GM19351 (cell line): ENCODE data around the gene SLC16A12.
"Not testable (repeated sequence)": the region's sequence is repeated elsewhere in the genome, so short reads cannot be mapped to it uniquely, and the experiment has no call there.

Source experiments
- ATAC-seq: cut with Tn5 transposase; IDR thresholded peaks from one replicate; pipeline ENCODE4 v1.9.1; 2021; ENCODE audit warnings: mild to moderate bottlenecking, moderate library complexity; ENCODE audit not compliant: unreplicated experiment

Gene SLC16A12

GRCh38 chr10:89426230-89426868 is 109.0 kb downstream of the SLC16A12 start:
- ATAC-seq: no peak

DNA sequence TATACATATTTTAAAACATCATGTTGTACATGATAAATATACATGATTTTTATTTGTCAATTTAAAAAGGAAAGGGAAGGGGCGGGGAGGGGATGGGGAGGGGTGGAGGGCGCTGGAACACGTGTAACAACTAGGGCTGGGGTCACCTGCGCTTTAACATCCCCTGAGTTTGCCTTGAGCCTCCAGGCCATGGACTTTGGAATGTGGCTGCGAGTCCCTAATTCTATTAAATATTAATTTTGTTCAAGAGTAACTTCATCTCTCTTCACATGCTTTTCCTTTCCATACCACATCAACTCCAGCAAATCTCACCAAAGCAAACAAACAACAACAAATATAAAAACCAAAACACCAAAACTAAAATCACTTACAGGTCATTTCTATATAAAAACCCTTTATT is 110.4 kb downstream of the SLC16A12 start:
- ATAC-seq: no peak

GRCh38 chr10:89421018-89421476 is 114.3 kb downstream of the SLC16A12 start:
- ATAC-seq: no peak

- no peak for ATAC-seq
Observed at GRCh38 chr10:89419548-89419947, 115.8 kb downstream of the SLC16A12 start.

DNA sequence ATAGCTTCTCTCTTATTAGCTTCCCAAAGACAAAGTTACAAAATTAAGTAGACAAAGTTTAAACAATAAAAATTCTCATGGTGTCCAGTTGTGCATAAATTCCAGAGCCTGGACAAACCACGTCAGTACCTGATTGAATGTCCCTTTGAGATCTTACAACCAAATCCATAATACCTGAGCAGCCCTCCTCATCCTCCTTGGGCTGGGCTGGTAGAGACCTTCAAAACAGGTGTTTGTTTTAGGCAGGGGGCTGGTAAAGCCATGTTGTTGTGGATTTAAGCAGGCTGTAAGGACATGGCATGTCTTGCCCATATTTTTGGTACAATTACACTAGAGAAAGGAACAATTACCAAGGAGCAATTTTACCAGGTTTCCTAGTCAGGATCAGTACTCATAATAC is 118.9 kb downstream of the SLC16A12 start:
- ATAC-seq: no peak

DNA sequence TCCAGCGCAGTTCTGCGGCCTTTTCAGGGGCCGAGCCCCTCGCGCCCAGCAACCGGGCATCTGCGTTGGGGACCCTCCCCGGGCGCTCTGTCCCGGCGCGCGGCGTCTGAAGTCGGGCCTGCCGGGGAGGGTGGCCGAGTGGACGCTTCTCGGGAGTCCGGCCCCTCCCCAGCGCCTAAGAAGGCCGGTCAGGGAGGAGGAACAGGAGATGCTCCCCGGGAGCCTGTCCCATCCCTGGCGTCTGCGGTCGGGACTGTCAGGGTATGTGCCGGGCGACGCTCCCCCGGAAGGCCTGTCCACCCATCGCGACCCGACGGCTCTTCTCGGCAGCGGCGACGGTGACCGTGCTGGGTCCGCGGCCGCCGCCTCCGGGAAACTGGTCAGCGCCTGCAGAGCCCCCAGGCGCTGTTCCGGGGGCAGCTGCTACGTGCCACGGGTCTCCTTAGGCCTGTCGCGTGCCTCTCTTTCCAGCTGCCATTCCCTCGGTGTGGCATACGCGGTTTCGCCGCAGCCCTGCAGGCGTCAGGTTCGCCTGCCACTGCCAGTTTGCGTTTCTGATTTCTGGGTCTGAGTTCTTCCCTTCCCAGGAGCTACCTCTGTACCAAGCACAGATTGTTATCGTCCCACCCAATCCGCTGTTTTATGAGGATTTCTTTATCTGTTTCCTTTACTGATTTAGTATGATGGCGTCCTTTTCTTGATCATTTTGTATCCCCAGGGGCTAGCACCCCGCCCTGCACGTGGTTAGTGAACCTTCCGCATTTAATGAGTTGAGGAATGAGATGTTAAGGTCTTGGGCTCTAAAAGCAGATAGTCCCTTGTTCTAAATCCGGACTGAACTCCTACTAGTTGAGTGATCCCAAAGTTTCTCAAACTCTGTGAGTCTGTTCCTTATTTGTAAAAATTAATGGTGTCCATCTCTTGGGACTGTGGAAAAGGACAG is 120.2 kb downstream of the SLC16A12 start:
- peak; percentile 33 for ATAC-seq

GRCh38 chr10:89414146-89414878 is 121.1 kb downstream of the SLC16A12 start, which contains the start of gene IFIT5:
IFIT5 (plus strand) TSS chr10:89414568; CDS start chr10:89414799, 231 bp downstream.
- ATAC-seq: peak; percentile 82

DNA sequence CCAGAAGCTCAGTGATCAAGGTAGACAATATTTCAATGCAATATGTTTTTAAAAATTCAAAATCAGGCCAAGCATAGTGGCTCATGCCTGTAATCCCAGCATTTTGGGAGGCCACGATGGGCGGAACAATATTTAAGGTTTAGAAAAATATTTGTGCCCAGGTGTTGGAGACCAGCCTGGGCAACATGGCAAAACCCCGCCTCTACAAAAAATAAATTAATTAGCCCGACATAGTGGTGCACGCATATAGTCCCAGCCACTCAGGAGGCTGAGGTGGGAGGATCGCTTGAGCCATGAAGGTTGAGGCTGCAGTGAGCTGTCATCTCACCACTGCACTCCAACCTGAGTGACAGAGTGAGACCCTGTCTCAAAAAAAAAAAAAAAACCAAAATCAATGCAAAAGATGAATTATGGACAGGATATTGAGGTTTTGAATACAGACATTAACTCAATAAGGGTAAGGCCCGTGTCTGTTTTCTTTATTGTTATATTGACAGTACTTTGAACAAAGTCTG is 121.9 kb downstream of the SLC16A12 start:
- no peak for ATAC-seq

- not testable (repeated sequence) for ATAC-seq
Observed at GRCh38 chr10:89412276-89412675, 123.1 kb downstream of the SLC16A12 start.

DNA sequence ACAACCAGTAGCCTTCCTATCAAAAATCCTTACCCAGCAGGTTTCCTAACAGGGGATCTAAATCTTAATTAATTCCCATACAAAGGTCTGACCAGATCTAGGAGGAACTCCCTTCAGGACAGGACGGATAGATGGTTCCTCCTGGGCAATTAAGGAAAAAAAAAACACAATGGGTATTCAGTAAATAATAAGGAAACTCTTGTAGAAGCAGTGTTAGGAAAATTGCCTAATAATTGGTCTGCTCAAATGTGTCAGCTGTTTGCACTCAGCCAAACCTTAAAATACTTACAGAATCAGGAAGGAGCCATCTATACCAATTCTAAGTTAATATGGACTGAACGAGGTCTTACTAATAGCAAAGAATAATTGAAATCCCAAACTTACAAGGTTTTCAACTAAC is 124.3 kb downstream of the SLC16A12 start:
- not testable (repeated sequence) for ATAC-seq

DNA sequence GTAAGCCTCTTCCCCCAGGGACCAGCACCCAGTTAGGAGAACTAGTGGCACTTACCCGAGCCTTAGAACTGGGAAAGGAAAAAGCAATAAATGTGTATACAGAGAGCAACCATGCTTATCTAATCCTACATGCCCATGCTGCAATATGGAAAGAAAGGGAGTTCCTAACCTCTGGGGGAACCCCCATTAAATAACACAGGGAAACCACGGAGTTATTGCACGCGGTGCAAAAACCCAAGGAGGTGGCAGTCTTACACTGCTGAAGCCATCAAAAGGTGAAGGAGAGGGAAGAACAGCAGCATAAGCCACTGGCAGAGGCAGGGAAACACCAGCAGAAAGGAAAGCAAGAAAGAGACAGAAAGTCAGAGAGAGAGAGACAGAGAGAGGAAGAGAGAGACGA is 124.8 kb downstream of the SLC16A12 start:
- not testable (repeated sequence) for ATAC-seq

DNA sequence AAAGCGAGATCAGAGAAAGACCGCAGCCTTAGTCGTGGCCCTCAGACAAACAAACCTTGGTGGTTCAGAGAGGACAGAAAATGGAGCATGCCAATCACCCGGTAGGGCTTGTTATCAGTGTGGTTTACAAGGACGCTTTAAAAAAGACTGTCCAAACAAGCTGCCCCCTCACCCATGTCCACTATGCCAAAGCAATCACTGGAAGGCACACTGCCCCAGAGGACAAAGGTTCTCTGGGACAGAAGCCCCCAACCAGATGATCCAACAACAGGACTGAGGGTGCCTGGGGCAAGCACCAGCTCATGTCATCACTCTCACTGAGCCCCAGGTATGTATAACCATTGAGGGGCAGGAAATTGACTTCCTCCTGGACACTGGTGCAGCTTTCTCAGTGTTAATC is 126.1 kb downstream of the SLC16A12 start:
- ATAC-seq: not testable (repeated sequence)

DNA sequence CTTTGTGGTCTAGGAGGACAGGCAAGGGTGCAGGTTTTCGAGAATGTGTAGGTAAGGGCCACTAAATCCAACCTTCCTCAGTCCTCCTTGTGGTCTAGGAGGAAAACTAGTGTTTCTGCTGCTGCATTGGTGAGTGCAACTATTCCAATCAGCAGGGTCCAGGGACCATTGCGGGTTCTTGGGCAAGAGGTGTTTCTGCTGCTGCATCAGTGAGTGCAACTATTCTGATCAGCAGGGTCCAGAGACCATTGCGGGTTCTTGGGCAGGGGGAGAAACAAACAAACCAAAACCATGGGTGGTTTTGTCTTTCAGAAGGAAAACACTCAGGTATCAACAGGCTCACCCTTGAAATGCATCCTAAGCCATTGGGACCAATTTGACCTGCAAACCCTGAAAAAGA is 127.6 kb downstream of the SLC16A12 start:
- not testable (repeated sequence) for ATAC-seq

DNA sequence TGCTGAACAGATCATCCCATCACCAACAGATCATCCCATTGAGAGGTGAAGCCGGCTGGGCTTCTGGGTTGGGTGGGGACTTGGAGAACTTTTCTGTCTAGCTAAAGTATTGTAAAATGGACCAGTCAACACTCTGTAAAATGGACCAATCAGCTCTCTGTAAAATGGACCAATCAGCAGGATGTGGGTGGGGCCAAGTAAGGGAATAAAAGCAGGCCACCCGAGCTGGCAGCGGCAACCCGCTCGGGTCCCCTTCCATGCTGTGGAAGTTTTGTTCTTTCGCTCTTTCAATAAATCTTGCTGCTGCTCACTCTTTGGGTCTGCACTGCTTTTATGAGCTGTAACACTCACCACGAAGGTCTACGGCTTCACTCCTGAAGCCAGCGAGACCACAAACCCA is 129.2 kb downstream of the SLC16A12 start:
- ATAC-seq: not testable (repeated sequence)

DNA sequence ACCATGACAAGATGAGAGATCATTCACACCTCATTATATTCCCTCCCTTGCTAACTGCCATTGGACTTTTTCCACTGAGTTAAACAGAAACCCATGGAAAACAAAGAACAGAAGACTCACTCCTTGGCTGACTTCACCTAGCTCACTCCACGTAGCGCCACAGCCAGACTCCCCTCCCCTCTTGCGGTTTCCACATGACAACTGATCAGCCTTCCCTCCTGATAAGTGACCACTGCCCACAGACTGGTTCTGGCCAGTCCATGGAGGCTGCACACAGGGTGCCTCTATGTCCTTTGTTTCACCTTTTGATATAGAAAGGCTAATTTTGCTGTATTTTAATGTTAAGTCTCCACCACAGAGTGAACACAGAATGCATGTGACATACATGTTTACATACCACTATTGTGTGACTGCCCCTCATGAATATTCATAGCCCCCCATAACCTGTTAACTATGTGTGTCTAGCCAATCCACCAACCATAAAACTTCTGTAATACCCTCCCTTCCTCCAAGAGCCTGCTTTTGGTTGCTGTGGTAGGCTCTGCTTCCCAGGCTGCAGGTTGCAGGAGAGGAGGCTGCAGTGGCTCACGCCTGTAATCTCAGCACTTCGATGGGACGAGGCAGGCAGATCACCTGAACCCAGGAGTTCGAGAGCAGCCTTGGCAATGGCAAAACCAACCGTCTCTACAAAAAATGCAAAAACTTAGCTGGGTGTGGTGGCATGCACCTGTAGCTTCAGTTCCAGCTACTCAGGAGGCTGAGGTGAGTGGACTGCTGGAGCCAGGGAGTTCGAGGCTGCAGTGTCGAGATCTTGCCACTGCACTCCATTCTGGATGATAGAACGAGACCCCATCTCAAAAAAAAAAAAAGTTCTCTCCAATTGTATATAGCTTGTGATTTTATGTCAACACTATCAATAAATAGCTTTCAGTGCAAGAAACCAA is 131.0 kb downstream of the SLC16A12 start:
- no peak for ATAC-seq

GRCh38 chr10:89403043-89403442 is 132.4 kb downstream of the SLC16A12 start:
- ATAC-seq: no peak

DNA sequence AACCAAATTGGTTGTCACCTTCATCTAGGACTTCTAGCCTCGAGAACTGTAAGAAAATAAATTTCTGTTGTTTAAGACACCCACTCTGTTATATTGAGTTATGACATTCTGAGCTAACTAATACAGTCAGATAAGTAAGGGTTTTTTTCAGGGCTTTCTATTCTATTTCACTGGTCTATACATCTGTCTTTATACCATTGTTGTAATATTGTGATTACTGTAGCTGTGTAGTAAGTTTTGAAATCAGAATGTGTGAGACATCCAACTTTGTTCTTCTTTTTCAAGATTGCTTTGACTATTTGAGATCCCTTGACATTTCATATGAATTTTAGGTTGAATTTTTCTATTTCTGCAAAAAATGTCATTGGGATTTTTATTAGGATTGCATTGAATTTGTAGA is 135.4 kb downstream of the SLC16A12 start:
- no peak for ATAC-seq

GRCh38 chr10:89398003-89398749 is 137.2 kb downstream of the SLC16A12 start:
- no peak for ATAC-seq

- no peak for ATAC-seq
Observed at GRCh38 chr10:89395141-89395540, 140.3 kb downstream of the SLC16A12 start.
